Measurements from ENCODE around the gene CYP2C9.
"Not testable (repeated sequence)": the region's sequence is repeated elsewhere in the genome, so short reads cannot be mapped to it uniquely, and the experiment has no call there.

Gene CYP2C9

GRCh38 chr10:94938383-94938782, at the start of gene CYP2C9:
CYP2C9 (plus strand) TSS chr10:94938658; CDS start chr10:94938683, 25 bp downstream.
- no peak for TF ChIP-seq CTCF (IDR thresholded peaks at IDR 0.05; ENCODE audit: insufficient read depth, missing control alignments)
- no peak for FAIRE-seq
- no peak for DNase-seq (ENCODE audit: insufficient read length, low spot score)

GRCh38 chr10:94889123-94889522, 49.3 kb upstream of the CYP2C9 start:
- DNase-seq (ENCODE audit: insufficient read length, low spot score): no peak
- no peak for FAIRE-seq
- no peak for TF ChIP-seq CTCF (IDR thresholded peaks at IDR 0.05; ENCODE audit: insufficient read depth, missing control alignments)

- DNase-seq (ENCODE audit: insufficient read length, low spot score) (no peak), FAIRE-seq (no peak)
- TF ChIP-seq CTCF (IDR thresholded peaks at IDR 0.05; ENCODE audit: insufficient read depth, missing control alignments): no peak
Observed at GRCh38 chr10:94890264-94891022, 48.0 kb upstream of the CYP2C9 start.

GRCh38 chr10:94898414-94898813, 40.0 kb upstream of the CYP2C9 start:
- not testable (repeated sequence) for FAIRE-seq; DNase-seq (ENCODE audit: insufficient read length, low spot score)

GRCh38 chr10:94902080-94902479, 36.4 kb upstream of the CYP2C9 start:
- no peak for DNase-seq (ENCODE audit: insufficient read length, low spot score)
- no peak for TF ChIP-seq CTCF (IDR thresholded peaks at IDR 0.05; ENCODE audit: insufficient read depth, missing control alignments)
- FAIRE-seq: no peak

GRCh38 chr10:94902570-94902969, 35.9 kb upstream of the CYP2C9 start:
- FAIRE-seq: no peak
- TF ChIP-seq CTCF (IDR thresholded peaks at IDR 0.05; ENCODE audit: insufficient read depth, missing control alignments): no peak
- no peak for DNase-seq (ENCODE audit: insufficient read length, low spot score)

GRCh38 chr10:94904506-94905148, 33.8 kb upstream of the CYP2C9 start:
- FAIRE-seq; DNase-seq (ENCODE audit: insufficient read length, low spot score): not testable (repeated sequence)

- FAIRE-seq (no peak), DNase-seq (ENCODE audit: insufficient read length, low spot score) (no peak)
- no peak for TF ChIP-seq CTCF (IDR thresholded peaks at IDR 0.05; ENCODE audit: insufficient read depth, missing control alignments)
Observed at GRCh38 chr10:94916423-94916822, 22.0 kb upstream of the CYP2C9 start.

Data from D721Med (cell line).